Smooth muscle cell (in vitro differentiated cells): ENCODE measurements around the gene GPC6. TPM values are rescaled to one million over a fixed set of nuclear protein-coding genes. Genes with fewer than 3 reads are reported as not detected.

ENCODE experiments used
- DNase-seq: peaks from one replicate; lab custom pipeline; 2025; ENCODE audit not compliant: unreplicated experiment; lab: John Stamatoyannopoulos, UW
- H2AFZ ChIP-seq: fragments of 200-600 bp; sonication (generic); 2 replicates; pipeline ENCODE4 v1.6.0; 2016; ENCODE audit warnings: antibody characterized with exemption, low read depth, mild to moderate bottlenecking
- H3F3A ChIP-seq: fragments of 200-600 bp; sonication (generic); 2 replicates; pipeline ENCODE4 v1.6.0; 2017; ENCODE audit warnings: antibody characterized with exemption, low read depth
- H3K27ac ChIP-seq: fragments of 200-600 bp; sonication (generic); 2 replicates; pipeline ENCODE4 v1.5.1; 2016; ENCODE audit warnings: low read depth, mild to moderate bottlenecking
- H3K27me3 ChIP-seq: fragments of 200-600 bp; sonication (generic); 2 replicates; pipeline ENCODE4 v1.6.1; 2016; ENCODE audit warnings: low read depth, mild to moderate bottlenecking
- H3K36me3 ChIP-seq: fragments of 200-600 bp; sonication (generic); 2 replicates; pipeline ENCODE4 v1.5.1; 2016; ENCODE audit warnings: low read depth
- H3K4me1 ChIP-seq: fragments of 200-600 bp; sonication (generic); 2 replicates; pipeline ENCODE4 v1.5.1; 2016; ENCODE audit warnings: low read depth
- H3K4me2 ChIP-seq: fragments of 200-600 bp; sonication (generic); 2 replicates; pipeline ENCODE4 v1.6.0; 2016; ENCODE audit warnings: mild to moderate bottlenecking
- H3K4me3 ChIP-seq: fragments of 200-600 bp; sonication (generic); 2 replicates; pipeline ENCODE4 v1.5.1; 2016; ENCODE audit warnings: mild to moderate bottlenecking
- H3K79me2 ChIP-seq: fragments of 200-600 bp; sonication (generic); 2 replicates; pipeline ENCODE4 v1.6.0; 2016; ENCODE audit warnings: low read depth, mild to moderate bottlenecking
- H3K9ac ChIP-seq: fragments of 200-600 bp; sonication (generic); 2 replicates; pipeline ENCODE4 v1.6.0; 2016; ENCODE audit warnings: low read depth
- H3K9me3 ChIP-seq: fragments of 200-600 bp; sonication (generic); replicated peaks from 2 replicates; pipeline ENCODE4 v1.5.1; 2016; ENCODE audit warnings: low read depth
- H4K20me1 ChIP-seq: fragments of 200-600 bp; sonication (generic); 2 replicates; pipeline ENCODE4 v1.6.0; 2016; ENCODE audit warnings: low read depth
- CTCF ChIP-seq: fragments of 200-600 bp; sonication (generic); IDR thresholded peaks from 2 replicates; pipeline ENCODE4 v1.5.1; 2017; ENCODE audit warnings: borderline replicate concordance, mild to moderate bottlenecking, antibody characterized with exemption; ENCODE audit not compliant: insufficient read depth, poor library complexity, severe bottlenecking
- WGBS: methylation state at CpG from one replicate; pipeline ENCODE4 v1.1.7; 2016; ENCODE audit warnings: low lambda C conversion rate; 5-methylcytosine and 5-hydroxymethylcytosine counted together
- polyA plus RNA-seq: library from polyadenylated mRNA; unstranded; fragments of >200 nt; fragmentation: Nextera tagmentation; extraction: Ambion mirVana; gene quantifications from 2 replicates; pipeline ENCODE4 v1.2.1, GENCODE V29; 2016
- small RNA-seq: library from RNA; depleted of rRNA; stranded (forward); fragments of <200 nt; gene quantifications from one replicate; pipeline ENCODE3, GENCODE V24; 2014
- total RNA-seq: library from RNA; depleted of rRNA; stranded (reverse); fragments of >200 nt; gene quantifications from 2 replicates; pipeline ENCODE4 v1.2.3, GENCODE V29; 2014

The GPC6 gene
- total and polyA plus RNA-seq, 2 experiments from 2014 or later: 19.7 to 68.5 TPM

- Histone ChIP-seq H3K4me1 (no peaks in the 10 kb centered on the region), H3K4me2 (no peak overlapping the region), H3K9me3 (no peaks in the 10 kb centered on the region), H3K79me2 (no peaks in the 10 kb centered on the region), H3F3A (no peaks in the 10 kb centered on the region), H4K20me1 (no peaks in the 10 kb centered on the region), H3K27ac (no peak overlapping the region), H2AFZ (no peak overlapping the region), H3K9ac (no peak overlapping the region), H3K4me3 (no peak overlapping the region), H3K27me3 (peaks cover 9% of the 10 kb centered on the region), H3K36me3 (no peaks in the 10 kb centered on the region)
- DNase-seq: no peak
- TF ChIP-seq CTCF: no peak
Observed at GRCh38 chr13:94454334-94454733, 1227.7 kb downstream of the GPC6 start.

GRCh38 chr13:94454906-94455305 lies 1228.3 kb downstream of the GPC6 start:
- H3K36me3 ChIP-seq: no peaks in the 10 kb centered on the region
- no peaks in the 10 kb centered on the region for H3K9me3 ChIP-seq
- H4K20me1 ChIP-seq: no peaks in the 10 kb centered on the region
- no peak overlapping the region for H3K27ac ChIP-seq
- TF ChIP-seq CTCF: no peak
- no peaks in the 10 kb centered on the region for H3K4me1 ChIP-seq
- H3F3A ChIP-seq: no peaks in the 10 kb centered on the region
- peaks cover 9% of the 10 kb centered on the region for H3K27me3 ChIP-seq
- H3K9ac ChIP-seq: no peak overlapping the region
- H3K4me2 ChIP-seq: no peak overlapping the region
- DNase-seq: no peak
- WGBS: 77% methylated on average over 2 of the region's 2 CpGs
- H2AFZ ChIP-seq: no peak overlapping the region
- no peaks in the 10 kb centered on the region for H3K79me2 ChIP-seq
- no peak overlapping the region for H3K4me3 ChIP-seq

GRCh38 chr13:94455414-94455813 lies 1228.8 kb downstream of the GPC6 start:
- DNase-seq: no peak
- Histone ChIP-seq H3K9ac (no peak overlapping the region), H3K27ac (no peak overlapping the region), H4K20me1 (no peaks in the 10 kb centered on the region), H3F3A (no peaks in the 10 kb centered on the region), H3K4me3 (no peak overlapping the region), H3K9me3 (no peaks in the 10 kb centered on the region), H2AFZ (no peak overlapping the region), H3K36me3 (no peaks in the 10 kb centered on the region), H3K79me2 (no peaks in the 10 kb centered on the region), H3K27me3 (peaks cover 8% of the 10 kb centered on the region), H3K4me1 (no peaks in the 10 kb centered on the region), H3K4me2 (no peak overlapping the region)
- WGBS: 80% methylated on average over 2 of the region's 2 CpGs
- no peak for TF ChIP-seq CTCF

Small RNA genes lying within 50 kb of the gene (small RNA-seq; reads per million reads assigned to genes)
- gene RNA5SP35: not detected
